Hepatocyte (in vitro differentiated cells): Measurements from ENCODE around the gene ZNF322. TPM values are rescaled to one million over a fixed set of nuclear protein-coding genes. Genes with fewer than 3 reads are reported as not detected.

ENCODE experiments used
- DNase-seq: peaks from one replicate; pipeline ENCODE4 v3.0.0-alpha.2; 2016; ENCODE audit warnings: low spot score
- H2AFZ ChIP-seq: fragments of 200-600 bp; sonication (generic); 2 replicates; pipeline ENCODE4 v1.6.0; 2016; ENCODE audit warnings: antibody characterized with exemption, mild to moderate bottlenecking
- H3K27ac ChIP-seq: fragments of 200-600 bp; sonication (generic); 2 replicates; pipeline ENCODE4 v1.5.1; 2016; ENCODE audit warnings: mild to moderate bottlenecking
- H3K27me3 ChIP-seq: fragments of 200-600 bp; sonication (generic); 2 replicates; pipeline ENCODE4 v1.6.1; 2016
- H3K36me3 ChIP-seq: fragments of 200-600 bp; sonication (generic); replicated peaks from 2 replicates; pipeline ENCODE4 v1.5.1; 2016; ENCODE audit warnings: low read depth; ENCODE audit not compliant: insufficient read depth
- H3K4me1 ChIP-seq: fragments of 200-600 bp; sonication (generic); 2 replicates; pipeline ENCODE4 v1.5.1; 2016; ENCODE audit warnings: mild to moderate bottlenecking, moderate library complexity; ENCODE audit not compliant: insufficient read depth
- H3K4me2 ChIP-seq: fragments of 200-600 bp; sonication (generic); 2 replicates; pipeline ENCODE4 v1.6.0; 2016
- H3K4me3 ChIP-seq: fragments of 200-600 bp; sonication (generic); 2 replicates; pipeline ENCODE4 v1.5.1; 2016; ENCODE audit warnings: mild to moderate bottlenecking
- H3K79me2 ChIP-seq: fragments of 200-600 bp; sonication (generic); 2 replicates; pipeline ENCODE4 v1.6.0; 2017; ENCODE audit warnings: mild to moderate bottlenecking
- H3K9me2 ChIP-seq: fragments of 200-600 bp; sonication (generic); replicated peaks from 2 replicates; pipeline ENCODE4 v1.6.0; 2017; ENCODE audit warnings: mild to moderate bottlenecking; ENCODE audit not compliant: insufficient read depth
- H3K9me3 ChIP-seq: fragments of 200-600 bp; sonication (generic); 2 replicates; pipeline ENCODE4 v1.5.1; 2016; ENCODE audit warnings: low read depth, mild to moderate bottlenecking
- H4K20me1 ChIP-seq: fragments of 200-600 bp; sonication (generic); 2 replicates; pipeline ENCODE4 v1.6.0; 2016; ENCODE audit warnings: mild to moderate bottlenecking; ENCODE audit not compliant: insufficient read depth, poor library complexity, severe bottlenecking
- CTCF ChIP-seq: fragments of 200-600 bp; sonication (generic); IDR thresholded peaks from 2 replicates; pipeline ENCODE4 v1.5.1; 2016; ENCODE audit warnings: antibody characterized with exemption, mild to moderate bottlenecking; ENCODE audit not compliant: poor library complexity
- EZH2 ChIP-seq: fragments of 200-600 bp; sonication (generic); IDR thresholded peaks from 2 replicates; pipeline ENCODE4 v1.6.1; 2016; ENCODE audit warnings: antibody characterized with exemption, mild to moderate bottlenecking, borderline replicate concordance
- EZH2phosphoT487 ChIP-seq: fragments of 200-600 bp; sonication (generic); IDR thresholded peaks from one replicate; pipeline ENCODE4 v1.6.1; 2018; ENCODE audit warnings: antibody characterized with exemption, mild to moderate bottlenecking, low read depth, moderate library complexity; ENCODE audit not compliant: unreplicated experiment, severe bottlenecking
- WGBS: methylation state at CpG from one replicate; pipeline ENCODE4 v1.1.6; 2016; ENCODE audit warnings: low lambda C conversion rate; ENCODE audit errors: missing lambda C conversion rate; 5-methylcytosine and 5-hydroxymethylcytosine counted together
- polyA plus RNA-seq: library from polyadenylated mRNA; unstranded; fragments of >200 nt; fragmentation: Nextera tagmentation; extraction: Ambion mirVana; gene quantifications from 2 replicates; pipeline ENCODE4 v1.2.1, GENCODE V29; 2016
- total RNA-seq: library from RNA; depleted of rRNA; stranded (reverse); fragments of >200 nt; gene quantifications from 2 replicates; pipeline ENCODE4 v1.2.3, GENCODE V29; 2014

Gene ZNF322
- total and polyA plus RNA-seq, 2 experiments from 2014 or later = 14.3 to 23.6 TPM

- Histone ChIP-seq H3K4me2 (no peak overlapping the region), H2AFZ (no peak overlapping the region), H3K27ac (no peak overlapping the region), H3K9me3 (no peaks in the 10 kb centered on the region), H3K4me1 (no peaks in the 10 kb centered on the region), H3K36me3 (no peaks in the 10 kb centered on the region), H3K79me2 (no peaks in the 10 kb centered on the region), H3K4me3 (no peak overlapping the region), H4K20me1 (no peaks in the 10 kb centered on the region), H3K9me2 (no peaks in the 10 kb centered on the region), H3K27me3 (peaks cover 35% of the 10 kb centered on the region)
- TF ChIP-seq EZH2phosphoT487 (no peak), CTCF (no peak), EZH2 (no peak)
- WGBS = 69% methylated on average over 3 of the region's 3 CpGs
- no peak for DNase-seq
Observed at GRCh38 chr6:26609463-26609862, 50.1 kb downstream of the ZNF322 start.

DNA sequence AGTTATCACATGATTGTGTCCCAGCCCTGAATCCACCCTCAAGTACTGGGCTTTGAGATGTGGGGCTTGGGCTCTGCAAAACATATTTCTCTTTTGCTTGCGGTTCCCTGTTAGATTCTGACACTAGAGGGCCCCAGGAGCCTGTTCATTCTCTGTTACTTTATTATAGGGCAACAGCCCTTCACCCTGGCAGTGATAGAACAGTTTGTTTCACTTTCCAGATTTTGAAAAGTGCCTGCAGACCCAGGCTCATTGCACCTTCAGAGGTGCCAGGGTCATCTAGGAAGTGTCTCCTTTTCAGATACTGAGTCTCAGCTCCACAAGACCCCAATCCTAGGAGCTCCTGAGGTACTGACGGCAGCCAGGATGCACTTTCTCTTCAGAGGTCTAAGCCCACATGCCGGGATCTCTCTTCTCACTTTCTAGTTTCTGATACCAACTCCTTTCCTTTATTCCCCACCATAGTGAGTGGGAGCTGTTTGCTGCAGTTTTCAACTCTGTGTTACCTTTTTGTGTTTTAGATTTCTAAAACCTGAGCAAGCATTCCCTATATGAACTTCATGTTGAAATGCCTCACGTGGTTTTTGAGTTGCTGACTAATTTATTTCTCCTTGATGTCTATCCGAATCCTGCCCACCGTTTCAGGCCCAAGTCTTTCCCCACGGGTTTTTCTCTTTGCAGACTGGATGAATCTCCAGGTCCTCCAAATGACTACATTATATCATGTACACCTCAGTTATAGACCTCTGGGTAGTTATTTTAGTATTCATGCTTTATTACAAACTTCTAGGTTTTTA is 51.9 kb downstream of the ZNF322 start:
- H3K79me2 ChIP-seq = no peaks in the 10 kb centered on the region
- WGBS = 57% methylated on average over 7 of the region's 7 CpGs
- H3K4me3 ChIP-seq = no peak overlapping the region
- no peak overlapping the region for H3K27ac ChIP-seq
- no peaks in the 10 kb centered on the region for H4K20me1 ChIP-seq
- H3K4me2 ChIP-seq = peak overlapping the region; percentile 61
- TF ChIP-seq EZH2phosphoT487 = no peak
- TF ChIP-seq EZH2 = no peak
- peak; percentile 75 for TF ChIP-seq CTCF
- H3K36me3 ChIP-seq = no peaks in the 10 kb centered on the region
- H3K4me1 ChIP-seq = no peaks in the 10 kb centered on the region
- H2AFZ ChIP-seq = no peak overlapping the region
- peak; percentile 79 for DNase-seq
- H3K9me3 ChIP-seq = no peaks in the 10 kb centered on the region
- H3K9me2 ChIP-seq = no peaks in the 10 kb centered on the region
- peaks cover 16% of the 10 kb centered on the region for H3K27me3 ChIP-seq

GRCh38 chr6:26604797-26605196 is 54.7 kb downstream of the ZNF322 start:
- DNase-seq = no peak
- Histone ChIP-seq H3K27me3 (peaks cover 4% of the 10 kb centered on the region), H4K20me1 (no peaks in the 10 kb centered on the region), H3K4me1 (no peaks in the 10 kb centered on the region), H3K4me3 (no peak overlapping the region), H3K36me3 (no peaks in the 10 kb centered on the region), H3K27ac (no peak overlapping the region), H2AFZ (no peak overlapping the region), H3K9me3 (no peaks in the 10 kb centered on the region), H3K4me2 (no peak overlapping the region), H3K79me2 (no peaks in the 10 kb centered on the region), H3K9me2 (no peaks in the 10 kb centered on the region)
- 72% methylated on average over 3 of the region's 3 CpGs for WGBS
- no peak for TF ChIP-seq EZH2phosphoT487

- Histone ChIP-seq H4K20me1 (no peaks in the 10 kb centered on the region), H3K4me2 (no peak overlapping the region), H3K4me1 (no peaks in the 10 kb centered on the region), H3K36me3 (no peaks in the 10 kb centered on the region), H3K9me3 (no peaks in the 10 kb centered on the region), H3K27ac (no peak overlapping the region), H3K79me2 (no peaks in the 10 kb centered on the region), H3K27me3 (no peaks in the 10 kb centered on the region), H3K4me3 (no peak overlapping the region), H2AFZ (no peak overlapping the region), H3K9me2 (no peaks in the 10 kb centered on the region)
- DNase-seq = no peak
- TF ChIP-seq EZH2 = no peak
- no peak for TF ChIP-seq CTCF
- TF ChIP-seq EZH2phosphoT487 = no peak
- WGBS = 74% methylated on average over 3 of the region's 3 CpGs
Observed at GRCh38 chr6:26604026-26604425, 55.5 kb downstream of the ZNF322 start.
